ENCODE measurements around the gene LIX1.
"Not testable (repeated sequence)": the region's sequence is repeated elsewhere in the genome, so short reads cannot be mapped to it uniquely, and the experiment has no call there.

LIX1 gene

DNA sequence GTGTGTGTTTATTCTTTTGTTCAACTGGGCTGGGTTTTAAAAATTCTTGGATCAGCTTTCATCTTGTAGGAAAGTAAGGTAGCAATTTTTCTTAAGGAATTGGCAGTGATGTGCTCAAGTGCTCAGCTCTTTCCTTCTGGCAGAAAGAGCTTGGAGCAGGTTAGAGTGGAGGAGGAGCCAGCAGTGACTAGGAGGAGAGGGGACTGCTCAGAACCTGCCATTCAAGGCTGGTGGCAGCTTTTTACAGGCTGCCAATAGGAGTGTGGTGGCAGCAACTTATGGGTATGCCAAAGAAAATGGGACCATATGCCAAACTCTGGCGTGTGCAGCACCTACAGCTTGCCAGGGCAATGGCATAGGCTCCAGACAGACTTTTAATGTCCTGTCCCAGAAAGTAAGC is 2.2 kb downstream of the LIX1 start:
- DNase-seq = not testable (repeated sequence)

DNA sequence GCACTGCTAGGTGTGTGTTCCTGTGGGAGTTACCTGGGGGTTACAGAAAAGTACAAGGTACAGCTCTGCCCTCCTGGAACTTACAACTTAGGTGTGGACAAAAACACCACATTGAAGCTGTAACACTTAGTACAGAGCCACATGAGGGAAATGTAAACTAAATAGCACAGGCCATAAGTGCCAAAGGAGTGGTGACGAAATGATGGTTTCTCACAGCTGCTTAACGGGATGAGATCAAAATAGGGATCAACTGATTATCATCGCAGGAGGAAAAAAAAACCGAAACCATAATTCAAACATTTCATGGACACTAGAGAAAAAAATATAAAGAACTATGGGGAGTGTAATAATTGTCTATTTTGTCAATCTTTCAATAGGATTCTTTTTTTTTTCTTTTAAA is 5.9 kb downstream of the LIX1 start:
- DNase-seq = no peak

DNA sequence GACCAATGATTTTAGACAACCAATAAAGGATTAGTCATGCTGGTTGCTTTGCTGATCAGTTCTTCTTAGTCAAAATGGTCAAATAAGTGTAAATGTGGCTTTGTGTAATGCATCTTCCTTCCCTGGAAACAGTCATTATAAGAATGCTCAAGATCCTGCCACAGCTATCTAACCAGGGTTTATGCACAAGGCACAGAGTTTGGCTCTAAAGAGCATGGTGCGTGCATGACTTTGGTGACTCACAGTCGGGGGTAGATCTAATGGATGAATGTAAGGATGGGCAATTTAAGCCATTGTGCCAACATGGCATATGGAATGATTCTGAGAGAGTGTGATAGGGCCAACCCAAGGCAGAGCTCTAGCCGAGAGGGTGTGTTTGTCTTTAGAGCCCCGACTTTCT is 6.5 kb downstream of the LIX1 start:
- no peak for DNase-seq

DNA sequence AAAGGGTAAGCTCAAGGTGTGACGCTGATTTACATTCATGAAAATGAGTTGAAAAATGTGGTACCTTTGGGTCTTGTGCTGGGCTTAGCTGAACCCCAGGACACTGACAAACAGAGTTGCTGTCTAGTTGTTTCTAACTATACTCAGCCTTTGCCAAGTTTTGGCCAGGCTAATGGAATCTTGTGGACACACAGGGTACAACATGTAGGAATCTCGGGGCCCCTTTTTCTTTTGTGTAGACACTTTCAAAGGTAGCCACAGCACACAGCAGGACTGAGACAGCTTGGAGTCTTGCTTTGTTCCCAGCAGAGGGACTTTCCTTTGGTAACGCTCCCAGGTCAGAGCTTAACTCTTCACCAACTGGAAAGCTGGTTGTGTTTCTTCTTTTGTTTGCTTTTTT is 7.8 kb downstream of the LIX1 start:
- DNase-seq = no peak

DNA sequence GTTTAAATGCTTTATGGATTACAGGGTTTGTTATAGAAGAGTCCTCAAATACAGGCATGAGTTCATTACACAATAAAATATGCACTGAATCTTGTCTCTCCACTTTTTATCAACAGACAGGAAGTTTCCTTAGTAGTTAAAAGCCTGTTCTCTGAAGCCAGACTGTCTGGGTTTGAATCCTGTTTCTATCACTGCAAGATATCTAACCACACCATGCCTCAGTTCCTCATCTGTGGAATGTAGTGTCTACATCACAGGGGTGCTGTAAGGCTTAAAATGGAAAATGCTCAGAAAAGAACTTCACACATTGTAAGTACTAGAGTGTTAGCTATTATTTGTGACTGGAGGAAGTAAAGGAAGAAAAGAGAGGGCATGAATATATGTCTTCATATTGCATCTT is 9.3 kb downstream of the LIX1 start:
- peak in 1 of 2 donors; percentile 43 for DNase-seq

DNA sequence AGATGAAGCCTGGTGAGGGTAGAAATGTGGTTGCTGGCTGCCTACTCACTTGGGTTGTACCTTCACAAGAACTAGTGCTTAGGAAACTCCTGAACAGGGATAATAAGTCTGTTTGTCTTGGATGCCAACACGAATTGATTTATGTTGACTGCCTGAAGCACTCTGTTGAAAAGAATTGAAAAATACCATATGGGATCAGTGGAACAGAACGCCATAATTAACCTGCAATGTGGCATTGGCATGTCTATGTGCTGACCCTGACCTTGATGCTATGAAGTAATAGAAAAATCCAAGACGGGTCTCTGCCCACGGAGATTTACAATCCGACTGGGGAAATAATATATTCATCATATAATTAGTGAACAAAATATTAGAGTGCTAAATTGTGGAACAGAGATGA is 10.5 kb downstream of the LIX1 start:
- no peak for DNase-seq

DNA sequence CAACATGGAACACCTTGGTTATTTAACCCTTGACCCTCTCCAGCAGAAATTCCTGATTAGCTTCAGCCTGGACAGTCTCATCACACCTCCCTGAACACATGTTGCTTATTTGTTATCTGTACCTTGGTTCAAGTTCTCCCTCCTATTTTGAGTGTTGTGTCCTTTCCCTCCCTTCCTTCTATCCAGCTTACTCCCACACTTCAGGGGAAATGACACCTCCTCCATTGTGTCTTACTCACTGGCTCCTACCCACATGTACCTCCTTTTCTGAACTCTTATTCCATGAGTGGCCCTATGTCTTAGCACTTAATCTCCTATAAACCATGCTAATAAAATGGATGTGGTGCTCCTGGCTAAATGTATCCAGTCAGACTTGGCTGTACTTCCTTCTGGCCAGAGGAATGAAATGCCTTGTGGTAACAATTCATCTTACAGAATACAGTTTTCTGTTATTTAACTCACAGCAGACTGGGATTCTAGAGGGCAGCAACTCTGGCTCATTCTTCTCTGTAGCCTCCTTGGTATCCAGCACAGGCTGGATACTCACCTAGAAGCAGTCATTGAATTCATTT is 11.2 kb downstream of the LIX1 start:
- DNase-seq = no peak

DNA sequence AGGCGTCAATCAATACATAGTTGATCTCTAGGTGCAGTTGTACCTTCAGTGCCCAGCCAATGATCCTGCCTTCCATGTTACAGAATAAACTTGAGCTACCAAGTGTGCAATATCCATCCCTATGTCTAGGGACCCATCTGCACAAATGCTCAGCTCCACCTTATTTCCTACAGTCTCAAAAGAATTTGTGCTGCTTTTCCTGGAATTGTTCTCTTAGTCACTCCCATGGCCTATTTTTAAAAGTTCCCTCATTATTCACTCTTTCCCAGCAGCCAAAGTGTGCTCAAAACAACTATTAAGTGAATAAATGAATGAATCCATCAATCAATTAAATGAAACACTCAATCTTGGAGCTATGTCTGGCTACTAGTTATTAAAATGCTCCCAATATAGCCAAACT is 14.7 kb downstream of the LIX1 start:
- no peak for DNase-seq

DNA sequence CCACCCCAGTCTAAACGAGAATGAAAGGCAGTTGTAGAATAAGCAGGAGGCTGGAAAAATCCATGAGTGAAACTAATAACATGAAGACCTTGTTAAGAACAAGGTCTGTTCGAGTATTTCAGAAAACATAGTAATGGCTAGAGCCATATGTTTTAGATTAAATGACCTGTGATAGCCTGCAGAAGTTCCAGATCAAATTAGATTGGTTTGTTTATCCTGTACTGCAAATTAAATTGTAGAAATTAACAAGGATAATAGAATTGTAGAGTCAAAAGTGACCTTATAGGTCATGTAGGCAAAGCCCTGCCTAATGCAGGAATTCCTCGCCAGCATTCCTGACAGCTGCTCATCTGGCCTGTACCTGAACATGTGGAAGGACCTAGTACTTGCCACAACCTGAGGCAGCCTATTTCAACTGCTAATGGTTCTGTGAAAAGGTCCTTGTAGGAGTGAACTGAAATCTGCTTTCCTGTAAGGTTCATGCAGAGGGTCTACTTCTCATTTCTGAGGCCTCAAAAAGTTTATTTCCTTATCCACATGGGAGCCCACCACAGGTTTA is 17.2 kb downstream of the LIX1 start:
- no peak for DNase-seq

DNA sequence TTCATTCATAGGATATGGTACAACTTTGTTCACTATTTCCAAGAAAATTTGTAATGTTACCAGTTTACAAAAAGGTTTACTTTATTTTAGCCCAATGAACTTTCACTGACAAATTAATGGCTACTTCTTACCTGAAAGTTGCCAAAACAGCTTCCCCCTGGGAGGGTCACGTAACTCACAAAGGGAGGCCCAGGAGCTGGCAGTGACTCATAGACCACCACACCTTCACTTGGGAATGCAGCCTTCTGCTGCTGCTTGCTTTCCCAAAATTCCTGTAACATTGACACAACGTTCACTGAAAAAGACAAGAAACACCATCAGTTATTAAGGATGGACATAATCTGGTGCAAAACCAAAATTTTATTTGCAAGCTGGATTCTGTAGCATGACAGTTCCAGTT is 18.1 kb downstream of the LIX1 start:
- no peak for DNase-seq

DNA sequence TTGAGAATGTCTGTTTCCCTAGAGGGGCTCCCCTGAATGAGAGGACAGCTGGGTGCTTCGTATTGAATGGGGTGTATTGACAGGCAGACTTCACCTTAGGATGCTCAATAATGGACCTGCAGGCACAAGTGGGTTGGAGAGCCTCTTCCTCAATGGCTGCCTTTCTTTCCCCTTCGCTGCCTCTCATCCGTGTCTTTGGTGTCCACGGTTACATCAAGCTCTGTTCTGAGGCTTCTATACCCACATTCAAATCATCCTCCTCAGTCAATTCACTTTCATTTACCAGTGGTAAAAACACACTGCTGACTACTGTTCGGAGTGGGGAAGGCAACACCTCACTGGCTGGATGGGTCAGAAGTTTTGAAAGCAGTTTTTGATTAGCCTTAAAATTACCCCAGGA is 20.6 kb downstream of the LIX1 start:
- no peak for DNase-seq

DNA sequence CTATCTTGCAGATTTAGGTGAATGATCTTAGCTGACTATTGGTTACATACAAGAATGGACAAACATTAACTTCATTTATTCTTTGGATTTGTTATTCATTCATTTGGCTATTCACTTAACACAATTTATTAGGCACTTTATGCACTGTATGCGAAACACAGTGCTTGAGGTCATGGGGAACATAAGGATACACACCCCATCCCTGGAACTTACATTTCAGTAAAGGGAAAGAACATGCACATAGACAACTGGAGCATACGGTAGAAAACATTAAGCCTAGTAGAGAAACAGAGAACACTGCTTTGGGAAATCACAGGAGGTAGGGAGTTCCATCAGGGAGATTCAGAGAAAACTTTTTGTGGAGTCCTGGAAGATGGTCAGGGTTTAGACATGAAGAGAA is 22.2 kb downstream of the LIX1 start:
- no peak for DNase-seq

DNA sequence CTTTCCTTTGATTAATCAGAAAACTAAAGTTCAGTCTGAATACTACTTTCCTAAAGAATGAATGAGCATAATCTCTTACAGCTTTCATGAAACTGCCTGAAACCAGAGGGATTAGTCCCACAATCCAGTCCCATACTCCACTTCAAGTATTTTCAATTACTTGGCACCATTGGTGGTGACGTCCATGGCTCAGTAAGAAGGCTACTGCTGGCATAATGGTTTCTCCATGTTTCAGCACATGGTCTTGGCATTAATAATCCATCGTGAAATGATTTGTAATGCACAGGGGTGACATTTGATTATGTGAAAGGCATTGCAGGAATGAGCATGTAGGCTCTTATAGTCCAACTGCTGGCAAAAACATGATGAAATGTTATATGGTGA is 23.4 kb downstream of the LIX1 start:
- no peak for DNase-seq

DNA sequence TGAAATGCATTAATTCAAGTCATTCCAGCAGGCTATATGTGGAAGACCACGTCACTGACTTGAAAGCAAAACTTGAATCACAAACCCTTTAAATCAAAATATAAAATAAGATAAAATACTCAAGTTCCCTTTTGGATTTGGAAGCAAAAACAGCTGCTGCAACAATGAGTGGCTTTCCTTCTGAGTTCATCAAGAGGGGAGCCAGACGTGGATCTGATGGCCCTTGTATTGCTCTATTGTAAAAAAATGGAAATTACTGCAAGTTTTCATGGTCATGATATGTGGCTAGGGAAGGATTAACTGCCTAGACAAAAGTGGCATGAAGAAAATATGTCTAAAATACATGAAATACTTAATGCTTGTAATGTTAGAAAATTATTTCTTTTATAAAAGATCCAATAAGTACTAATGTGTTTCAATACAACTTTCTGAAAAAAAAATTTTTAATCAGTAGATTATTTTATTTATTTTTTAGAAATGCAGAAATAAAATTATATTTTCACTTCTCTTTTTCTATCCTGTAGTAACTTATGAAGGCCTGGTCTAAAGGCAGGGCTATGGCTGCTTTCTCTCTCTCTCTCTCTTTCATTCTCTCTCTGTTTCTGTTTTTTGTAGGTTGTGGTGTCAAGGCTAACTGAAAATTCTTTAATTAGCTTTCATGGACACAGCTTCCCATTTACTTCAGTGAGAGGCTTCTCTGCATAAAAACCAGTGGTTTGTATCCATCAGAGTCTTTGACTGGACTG is 24.0 kb downstream of the LIX1 start:
- no peak for DNase-seq

DNA sequence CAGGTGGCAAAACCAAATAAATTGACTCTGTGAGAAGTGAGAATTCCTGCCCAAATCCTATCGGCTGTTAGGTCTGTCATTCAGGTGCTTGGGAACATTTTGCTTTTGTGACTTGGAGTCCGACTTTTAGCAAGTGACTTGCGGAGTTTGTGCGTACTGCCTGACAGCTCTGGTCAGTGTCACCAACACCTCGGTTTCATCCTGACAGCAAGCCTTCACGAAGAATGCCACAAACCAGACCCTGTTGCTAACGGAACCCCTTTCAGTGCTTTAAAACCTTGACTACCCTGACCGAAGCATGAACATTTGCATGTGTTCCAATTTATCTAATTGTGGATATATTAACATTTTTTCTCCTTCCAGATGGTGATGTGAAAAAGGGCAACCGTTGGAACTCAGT is 26.5 kb downstream of the LIX1 start:
- no peak for DNase-seq

DNA sequence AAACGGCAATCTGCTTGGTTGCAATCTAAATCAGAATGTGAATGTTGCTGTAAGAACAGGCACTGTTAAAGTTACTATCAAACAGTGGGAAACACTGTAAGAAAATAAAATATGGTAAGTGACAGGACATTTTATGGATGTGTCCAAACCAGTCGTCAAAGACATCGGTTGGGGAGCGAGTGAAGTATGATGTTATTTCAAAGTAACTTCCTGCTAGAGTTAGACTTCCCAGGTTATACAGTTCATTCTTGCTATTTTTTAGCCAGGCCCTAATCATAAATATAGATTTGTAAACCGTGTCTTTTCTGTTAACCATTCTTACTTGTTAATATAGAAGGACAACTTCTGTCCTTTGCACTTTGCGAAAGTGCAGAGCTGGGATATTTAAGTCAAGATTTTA is 30.2 kb downstream of the LIX1 start:
- no peak for DNase-seq

DNA sequence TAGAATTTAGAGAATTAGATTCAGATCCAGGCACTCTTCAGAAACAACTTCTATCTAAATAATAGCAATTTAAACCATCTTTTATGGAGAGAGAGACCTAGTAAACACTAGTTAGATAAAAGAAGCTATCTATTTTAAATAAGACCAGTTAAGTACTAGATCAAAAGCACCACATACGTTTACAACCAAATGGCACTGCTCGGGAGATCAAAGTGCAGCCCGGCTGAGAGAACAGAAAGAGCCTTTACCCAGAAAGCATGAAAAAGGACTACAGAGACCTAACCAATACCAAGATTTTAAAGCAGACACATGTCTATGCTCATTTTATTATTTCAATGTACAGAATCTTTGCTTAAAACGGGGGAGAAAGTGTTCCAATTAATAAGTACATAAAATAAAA is 30.8 kb downstream of the LIX1 start:
- no peak for DNase-seq

DNA sequence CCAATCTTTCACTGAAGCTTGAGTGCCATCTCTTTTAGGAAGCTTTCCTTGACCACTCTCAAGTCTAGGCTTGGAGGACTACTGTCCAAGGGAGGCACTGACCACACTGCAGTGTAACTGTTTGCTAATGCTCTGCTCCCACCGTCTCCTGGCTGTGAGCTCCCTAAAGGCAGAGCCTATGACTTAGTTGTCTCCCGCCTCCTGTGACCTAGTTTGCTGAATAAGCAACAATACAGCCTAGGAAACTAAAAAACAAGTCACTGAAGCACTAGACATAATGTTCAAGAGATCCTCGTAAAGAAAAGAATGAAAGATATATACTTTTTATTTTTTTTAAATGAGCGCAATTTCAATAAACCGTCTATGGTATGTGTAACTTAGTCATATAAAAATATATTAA is 31.4 kb downstream of the LIX1 start:
- DNase-seq = no peak

DNA sequence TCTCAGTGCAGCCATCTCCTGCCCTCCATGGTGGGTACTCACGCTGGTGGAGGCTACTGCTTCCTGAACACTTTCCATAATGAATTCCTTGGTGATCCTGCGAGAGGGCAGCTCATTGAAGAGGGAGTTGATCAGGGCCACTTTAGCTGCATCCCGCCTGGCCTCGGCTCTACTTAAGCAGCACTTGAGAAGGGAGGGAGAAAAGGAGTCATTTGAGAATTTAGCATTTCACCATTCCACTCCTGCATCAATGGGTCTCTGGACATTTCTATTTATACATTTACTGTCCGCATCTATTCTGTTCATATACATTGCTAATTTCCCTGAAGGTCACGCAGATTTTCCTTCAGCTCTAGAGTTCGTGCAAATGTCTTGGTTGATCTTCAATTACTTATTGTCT is 35.1 kb downstream of the LIX1 start:
- DNase-seq = no peak

DNA sequence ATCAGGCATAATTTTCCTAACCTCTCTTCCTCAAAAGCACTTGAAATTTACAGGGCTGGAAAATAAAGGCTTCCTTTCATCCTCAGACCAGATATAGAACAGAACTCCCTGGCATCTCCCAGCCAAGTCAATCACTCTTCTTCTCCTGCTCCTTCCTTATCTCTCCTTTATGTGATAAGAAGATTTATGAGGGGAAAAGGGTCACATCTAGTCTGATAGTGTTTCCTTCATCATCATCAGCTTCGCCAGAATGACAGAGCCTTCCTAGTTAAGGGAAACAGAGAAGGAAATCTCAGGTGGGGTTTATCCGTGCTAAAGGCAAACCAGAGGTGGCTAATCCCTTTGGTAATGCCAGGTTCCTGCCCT is 36.2 kb downstream of the LIX1 start:
- DNase-seq = no peak

DNA sequence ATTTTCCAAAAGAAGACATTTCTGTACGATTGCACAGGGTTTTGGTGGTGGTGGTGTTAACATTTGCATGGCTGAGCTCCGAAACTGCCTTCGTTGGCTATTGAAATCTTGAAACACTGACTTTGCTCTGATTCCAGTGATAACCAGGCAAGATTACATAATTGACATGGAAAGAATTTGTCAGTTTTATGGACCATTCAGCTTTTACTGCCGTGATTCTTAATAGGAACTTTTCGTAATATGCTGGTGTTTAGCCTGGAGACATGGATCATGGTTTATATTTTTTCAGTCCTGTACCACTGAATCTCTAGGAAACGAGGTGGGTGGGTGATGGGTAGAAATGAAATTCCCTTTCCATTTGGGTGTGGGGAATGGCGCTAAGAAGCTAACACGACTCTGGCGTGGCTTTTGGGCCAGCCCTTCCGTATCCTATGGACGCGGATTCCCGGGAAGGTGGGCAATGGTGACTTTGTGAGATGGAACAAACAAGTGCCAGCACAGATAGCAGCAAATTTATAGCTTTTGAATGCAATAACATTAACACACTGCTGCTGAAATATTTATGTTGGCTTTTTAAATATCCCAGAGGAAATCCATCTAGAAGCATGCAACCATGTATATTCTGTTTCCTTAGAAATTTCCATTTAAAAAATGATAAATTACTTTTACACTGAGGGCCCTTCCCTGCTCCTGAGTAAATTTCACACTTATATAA is 36.8 kb downstream of the LIX1 start:
- DNase-seq = no peak

DNA sequence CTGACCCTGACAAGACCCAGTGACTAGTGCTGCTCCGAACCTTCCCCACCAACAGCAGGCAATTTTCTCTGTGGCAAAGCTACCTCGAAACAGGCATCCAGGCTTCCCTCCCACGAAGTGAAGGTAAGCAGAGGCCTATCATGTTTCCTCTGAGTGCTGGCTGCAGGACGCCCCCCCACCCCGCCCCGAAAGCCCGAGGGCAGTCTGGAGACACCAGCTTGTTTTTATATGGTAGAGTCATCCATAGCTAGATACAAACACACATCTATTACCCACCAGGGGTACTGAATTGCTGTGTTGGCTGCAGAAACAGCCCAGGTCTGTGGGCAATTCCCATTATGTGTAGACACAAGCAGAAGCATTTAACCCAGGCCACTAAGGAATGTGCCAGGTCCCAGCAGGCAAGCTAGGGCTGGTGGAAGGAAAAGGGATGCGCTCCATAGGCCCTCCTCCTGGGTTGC is 40.4 kb downstream of the LIX1 start:
- no peak for DNase-seq

DNA sequence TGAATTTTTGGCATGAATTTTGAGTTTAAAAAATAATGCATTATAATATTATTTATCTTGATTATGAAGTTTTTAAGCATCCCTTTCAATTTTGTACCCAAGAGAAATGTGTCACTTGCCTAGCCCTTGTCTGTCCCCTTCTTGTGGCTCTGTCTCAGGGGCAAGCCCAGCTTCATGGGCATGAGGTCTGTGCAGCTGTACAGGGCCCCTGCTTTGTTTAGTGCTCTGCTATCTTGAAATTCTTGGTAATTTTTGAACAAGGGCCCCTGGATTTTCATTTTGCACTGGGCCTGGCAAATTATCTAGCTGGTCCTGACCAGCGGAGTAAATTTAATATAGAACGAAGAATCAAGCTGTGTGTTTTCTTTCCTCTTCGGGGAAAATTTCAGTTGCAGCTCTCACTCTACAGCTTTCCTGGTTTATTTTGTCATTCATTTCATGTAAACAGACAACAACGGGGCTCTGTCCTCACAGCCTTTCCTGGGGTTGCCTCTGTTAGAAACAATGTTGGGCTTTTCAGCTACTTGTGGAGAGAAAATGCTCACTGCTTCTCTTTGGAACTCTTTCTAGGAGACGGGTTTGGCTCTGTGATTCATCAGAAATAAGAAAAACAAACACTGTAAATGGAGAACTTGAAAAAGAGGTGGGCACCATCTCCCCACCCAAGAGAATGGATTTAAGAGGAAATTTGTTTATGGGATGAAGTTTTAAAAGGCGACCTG is 41.1 kb downstream of the LIX1 start:
- no peak for DNase-seq

DNA sequence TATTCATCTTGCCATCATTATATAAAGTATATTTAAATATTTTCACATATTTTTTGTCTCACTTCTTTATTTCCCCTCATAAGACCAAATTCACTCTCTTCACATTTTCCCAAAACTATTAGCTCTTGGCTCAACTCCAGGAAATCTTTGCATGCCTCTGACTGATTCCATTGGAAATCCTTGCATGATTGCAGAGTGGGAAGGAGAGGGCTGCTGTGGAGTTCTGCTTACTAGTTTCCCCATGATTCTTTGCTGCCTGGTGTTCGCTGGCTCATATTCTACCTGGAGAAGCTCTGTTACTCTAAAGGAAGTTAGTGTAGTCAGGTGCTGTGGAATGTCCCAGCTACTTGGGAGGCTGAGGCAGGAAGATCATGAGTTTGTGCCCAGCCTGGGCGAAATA is 41.9 kb downstream of the LIX1 start:
- DNase-seq = no peak
